Posterior vena cava (tissue), 2 donors: Measurements from ENCODE around the gene CLEC4D. TPM values are rescaled to one million over a fixed set of nuclear protein-coding genes. Genes with fewer than 3 reads are reported as not detected.

Source experiments
- DNase-seq: peaks from one replicate; pipeline ENCODE4 v3.0.0-alpha.2; 2020; ENCODE audit warnings: low spot score
- intact Hi-C, 2 donors: fragments of 100-400 bp; cut with DNase I; formaldehyde crosslinking; loops; one replicate each; pipeline versions ENCODE4 v1.14.1 to v1.14.2; 2022 to 2023
- total RNA-seq, 2 donors: library from RNA; stranded (reverse); fragmentation: NEBNext Ultra II Directional; extraction: Animal tissue kit (Norgen Biotek cat#: 25700); gene quantifications; one replicate each; pipeline ENCODE4 v1.2.1, GENCODE V29; 2021
- donor health status: DM: yes; HTN: yes; CAD: no.
- donor health status: DM: yes; HTN: yes; CAD: no.

Gene CLEC4D
- total RNA-seq, 2 donors from 2014 or later: 0.71 to 2.7 TPM

- intact Hi-C loops: no loop called here
- DNase-seq: no peak
These were observed 53.2 kb downstream of the CLEC4D start for GRCh38 chr12:8566525-8566924.

Other genes with a start within 250 kb of the CLEC4D start
- gene CLEC6A, start 57.5 kb upstream of the CLEC4D start, total RNA-seq: not detected
- 1 to 10 TPM; 2.0 to 3.4 TPM for gene CLEC4E, start 27.4 kb downstream of the CLEC4D start, total RNA-seq
- under 1 TPM in 1 of 2 donors, not detected in 1; 0.28 TPM for gene AICDA, start 99.4 kb downstream of the CLEC4D start, total RNA-seq
- gene MFAP5, start 149.3 kb downstream of the CLEC4D start, total RNA-seq: 100 to 1,000 TPM in 1 of 2 donors, 10 to 100 TPM in 1; 61.0 to 362 TPM
- gene RIMKLB, start 184.5 kb downstream of the CLEC4D start, total RNA-seq: 10 to 100 TPM; 51.1 to 56.3 TPM